ENCODE results near the gene WNT7B.

DNA sequence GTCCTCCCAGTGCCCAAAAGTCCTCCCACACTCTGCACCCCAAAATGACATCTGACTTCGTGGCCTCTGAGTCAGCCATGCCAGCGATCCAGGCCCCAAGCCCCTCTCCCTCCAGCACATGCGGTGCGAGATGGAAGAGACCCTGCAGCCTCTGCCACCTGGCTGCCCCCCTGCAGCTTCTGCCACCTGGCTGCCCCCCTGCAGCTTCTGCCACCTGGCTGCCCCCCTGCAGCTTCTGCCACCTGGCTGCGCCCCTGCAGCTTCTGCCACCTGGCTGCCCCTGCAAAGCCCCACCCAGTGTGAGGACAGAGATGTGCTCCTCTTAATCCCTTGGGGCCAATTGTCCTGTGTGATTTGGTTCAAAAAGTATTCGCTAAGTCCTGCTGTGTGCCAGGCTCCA, 68.0 kb downstream of the WNT7B start:
- TF ChIP-seq, protein P1, sequence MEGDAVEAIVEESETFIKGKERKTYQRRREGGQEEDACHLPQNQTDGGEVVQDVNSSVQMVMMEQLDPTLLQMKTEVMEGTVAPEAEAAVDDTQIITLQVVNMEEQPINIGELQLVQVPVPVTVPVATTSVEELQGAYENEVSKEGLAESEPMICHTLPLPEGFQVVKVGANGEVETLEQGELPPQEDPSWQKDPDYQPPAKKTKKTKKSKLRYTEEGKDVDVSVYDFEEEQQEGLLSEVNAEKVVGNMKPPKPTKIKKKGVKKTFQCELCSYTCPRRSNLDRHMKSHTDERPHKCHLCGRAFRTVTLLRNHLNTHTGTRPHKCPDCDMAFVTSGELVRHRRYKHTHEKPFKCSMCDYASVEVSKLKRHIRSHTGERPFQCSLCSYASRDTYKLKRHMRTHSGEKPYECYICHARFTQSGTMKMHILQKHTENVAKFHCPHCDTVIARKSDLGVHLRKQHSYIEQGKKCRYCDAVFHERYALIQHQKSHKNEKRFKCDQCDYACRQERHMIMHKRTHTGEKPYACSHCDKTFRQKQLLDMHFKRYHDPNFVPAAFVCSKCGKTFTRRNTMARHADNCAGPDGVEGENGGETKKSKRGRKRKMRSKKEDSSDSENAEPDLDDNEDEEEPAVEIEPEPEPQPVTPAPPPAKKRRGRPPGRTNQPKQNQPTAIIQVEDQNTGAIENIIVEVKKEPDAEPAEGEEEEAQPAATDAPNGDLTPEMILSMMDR (conservative IDR thresholded peaks at IDR 0.05; ENCODE audit: low read depth in 2 of 2) = no peak
- TF ChIP-seq POLR2AphosphoS5 (IDR thresholded peaks at IDR 0.05; ENCODE audit: low read depth) = no peak
- TF ChIP-seq EZH2phosphoT487 (IDR thresholded peaks at IDR 0.05; ENCODE audit: unreplicated experiment) = no peak
- TF ChIP-seq, protein P2, sequence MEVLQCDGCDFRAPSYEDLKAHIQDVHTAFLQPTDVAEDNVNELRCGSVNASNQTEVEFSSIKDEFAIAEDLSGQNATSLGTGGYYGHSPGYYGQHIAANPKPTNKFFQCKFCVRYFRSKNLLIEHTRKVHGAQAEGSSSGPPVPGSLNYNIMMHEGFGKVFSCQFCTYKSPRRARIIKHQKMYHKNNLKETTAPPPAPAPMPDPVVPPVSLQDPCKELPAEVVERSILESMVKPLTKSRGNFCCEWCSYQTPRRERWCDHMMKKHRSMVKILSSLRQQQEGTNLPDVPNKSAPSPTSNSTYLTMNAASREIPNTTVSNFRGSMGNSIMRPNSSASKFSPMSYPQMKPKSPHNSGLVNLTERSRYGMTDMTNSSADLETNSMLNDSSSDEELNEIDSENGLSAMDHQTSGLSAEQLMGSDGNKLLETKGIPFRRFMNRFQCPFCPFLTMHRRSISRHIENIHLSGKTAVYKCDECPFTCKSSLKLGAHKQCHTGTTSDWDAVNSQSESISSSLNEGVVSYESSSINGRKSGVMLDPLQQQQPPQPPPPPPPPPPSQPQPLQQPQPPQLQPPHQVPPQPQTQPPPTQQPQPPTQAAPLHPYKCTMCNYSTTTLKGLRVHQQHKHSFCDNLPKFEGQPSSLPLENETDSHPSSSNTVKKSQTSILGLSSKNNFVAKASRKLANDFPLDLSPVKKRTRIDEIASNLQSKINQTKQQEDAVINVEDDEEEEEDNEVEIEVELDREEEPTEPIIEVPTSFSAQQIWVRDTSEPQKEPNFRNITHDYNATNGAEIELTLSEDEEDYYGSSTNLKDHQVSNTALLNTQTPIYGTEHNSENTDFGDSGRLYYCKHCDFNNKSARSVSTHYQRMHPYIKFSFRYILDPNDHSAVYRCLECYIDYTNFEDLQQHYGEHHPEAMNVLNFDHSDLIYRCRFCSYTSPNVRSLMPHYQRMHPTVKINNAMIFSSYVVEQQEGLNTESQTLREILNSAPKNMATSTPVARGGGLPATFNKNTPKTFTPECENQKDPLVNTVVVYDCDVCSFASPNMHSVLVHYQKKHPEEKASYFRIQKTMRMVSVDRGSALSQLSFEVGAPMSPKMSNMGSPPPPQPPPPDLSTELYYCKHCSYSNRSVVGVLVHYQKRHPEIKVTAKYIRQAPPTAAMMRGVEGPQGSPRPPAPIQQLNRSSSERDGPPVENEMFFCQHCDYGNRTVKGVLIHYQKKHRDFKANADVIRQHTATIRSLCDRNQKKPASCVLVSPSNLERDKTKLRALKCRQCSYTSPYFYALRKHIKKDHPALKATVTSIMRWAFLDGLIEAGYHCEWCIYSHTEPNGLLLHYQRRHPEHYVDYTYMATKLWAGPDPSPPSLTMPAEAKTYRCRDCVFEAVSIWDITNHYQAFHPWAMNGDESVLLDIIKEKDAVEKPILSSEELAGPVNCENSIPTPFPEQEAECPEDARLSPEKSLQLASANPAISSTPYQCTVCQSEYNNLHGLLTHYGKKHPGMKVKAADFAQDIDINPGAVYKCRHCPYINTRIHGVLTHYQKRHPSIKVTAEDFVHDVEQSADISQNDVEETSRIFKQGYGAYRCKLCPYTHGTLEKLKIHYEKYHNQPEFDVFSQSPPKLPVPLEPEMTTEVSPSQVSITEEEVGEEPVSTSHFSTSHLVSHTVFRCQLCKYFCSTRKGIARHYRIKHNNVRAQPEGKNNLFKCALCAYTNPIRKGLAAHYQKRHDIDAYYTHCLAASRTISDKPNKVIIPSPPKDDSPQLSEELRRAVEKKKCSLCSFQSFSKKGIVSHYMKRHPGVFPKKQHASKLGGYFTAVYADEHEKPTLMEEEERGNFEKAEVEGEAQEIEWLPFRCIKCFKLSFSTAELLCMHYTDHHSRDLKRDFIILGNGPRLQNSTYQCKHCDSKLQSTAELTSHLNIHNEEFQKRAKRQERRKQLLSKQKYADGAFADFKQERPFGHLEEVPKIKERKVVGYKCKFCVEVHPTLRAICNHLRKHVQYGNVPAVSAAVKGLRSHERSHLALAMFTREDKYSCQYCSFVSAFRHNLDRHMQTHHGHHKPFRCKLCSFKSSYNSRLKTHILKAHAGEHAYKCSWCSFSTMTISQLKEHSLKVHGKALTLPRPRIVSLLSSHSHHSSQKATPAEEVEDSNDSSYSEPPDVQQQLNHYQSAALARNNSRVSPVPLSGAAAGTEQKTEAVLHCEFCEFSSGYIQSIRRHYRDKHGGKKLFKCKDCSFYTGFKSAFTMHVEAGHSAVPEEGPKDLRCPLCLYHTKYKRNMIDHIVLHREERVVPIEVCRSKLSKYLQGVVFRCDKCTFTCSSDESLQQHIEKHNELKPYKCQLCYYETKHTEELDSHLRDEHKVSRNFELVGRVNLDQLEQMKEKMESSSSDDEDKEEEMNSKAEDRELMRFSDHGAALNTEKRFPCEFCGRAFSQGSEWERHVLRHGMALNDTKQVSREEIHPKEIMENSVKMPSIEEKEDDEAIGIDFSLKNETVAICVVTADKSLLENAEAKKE (CRISPR knock-in tag; IDR thresholded peaks at IDR 0.05) = no peak
- TF ChIP-seq, protein P3, sequence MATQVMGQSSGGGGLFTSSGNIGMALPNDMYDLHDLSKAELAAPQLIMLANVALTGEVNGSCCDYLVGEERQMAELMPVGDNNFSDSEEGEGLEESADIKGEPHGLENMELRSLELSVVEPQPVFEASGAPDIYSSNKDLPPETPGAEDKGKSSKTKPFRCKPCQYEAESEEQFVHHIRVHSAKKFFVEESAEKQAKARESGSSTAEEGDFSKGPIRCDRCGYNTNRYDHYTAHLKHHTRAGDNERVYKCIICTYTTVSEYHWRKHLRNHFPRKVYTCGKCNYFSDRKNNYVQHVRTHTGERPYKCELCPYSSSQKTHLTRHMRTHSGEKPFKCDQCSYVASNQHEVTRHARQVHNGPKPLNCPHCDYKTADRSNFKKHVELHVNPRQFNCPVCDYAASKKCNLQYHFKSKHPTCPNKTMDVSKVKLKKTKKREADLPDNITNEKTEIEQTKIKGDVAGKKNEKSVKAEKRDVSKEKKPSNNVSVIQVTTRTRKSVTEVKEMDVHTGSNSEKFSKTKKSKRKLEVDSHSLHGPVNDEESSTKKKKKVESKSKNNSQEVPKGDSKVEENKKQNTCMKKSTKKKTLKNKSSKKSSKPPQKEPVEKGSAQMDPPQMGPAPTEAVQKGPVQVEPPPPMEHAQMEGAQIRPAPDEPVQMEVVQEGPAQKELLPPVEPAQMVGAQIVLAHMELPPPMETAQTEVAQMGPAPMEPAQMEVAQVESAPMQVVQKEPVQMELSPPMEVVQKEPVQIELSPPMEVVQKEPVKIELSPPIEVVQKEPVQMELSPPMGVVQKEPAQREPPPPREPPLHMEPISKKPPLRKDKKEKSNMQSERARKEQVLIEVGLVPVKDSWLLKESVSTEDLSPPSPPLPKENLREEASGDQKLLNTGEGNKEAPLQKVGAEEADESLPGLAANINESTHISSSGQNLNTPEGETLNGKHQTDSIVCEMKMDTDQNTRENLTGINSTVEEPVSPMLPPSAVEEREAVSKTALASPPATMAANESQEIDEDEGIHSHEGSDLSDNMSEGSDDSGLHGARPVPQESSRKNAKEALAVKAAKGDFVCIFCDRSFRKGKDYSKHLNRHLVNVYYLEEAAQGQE (IDR thresholded peaks at IDR 0.05; ENCODE audit: unreplicated experiment) = no peak
- TF ChIP-seq EZH2 (IDR thresholded peaks at IDR 0.05; ENCODE audit: low read depth, unreplicated experiment) = no peak
- TF ChIP-seq JUNB (IDR thresholded peaks at IDR 0.05; ENCODE audit: unreplicated experiment) = no peak
- TF ChIP-seq ZNF331 (CRISPR knock-in tag; IDR thresholded peaks at IDR 0.05; ENCODE audit: low read depth) = no peak
- TF ChIP-seq ZNF114 (CRISPR knock-in tag; IDR thresholded peaks at IDR 0.05) = no peak
- no peak for TF ChIP-seq NANOG (IDR thresholded peaks at IDR 0.05; ENCODE audit: borderline replicate concordance)
- TF ChIP-seq CREB1 (CRISPR knock-in tag; IDR thresholded peaks at IDR 0.05; ENCODE audit: low read depth) = no peak
- TF ChIP-seq STAT1 (IDR thresholded peaks at IDR 0.05; ENCODE audit: unreplicated experiment) = no peak
- TF ChIP-seq, protein P4, sequence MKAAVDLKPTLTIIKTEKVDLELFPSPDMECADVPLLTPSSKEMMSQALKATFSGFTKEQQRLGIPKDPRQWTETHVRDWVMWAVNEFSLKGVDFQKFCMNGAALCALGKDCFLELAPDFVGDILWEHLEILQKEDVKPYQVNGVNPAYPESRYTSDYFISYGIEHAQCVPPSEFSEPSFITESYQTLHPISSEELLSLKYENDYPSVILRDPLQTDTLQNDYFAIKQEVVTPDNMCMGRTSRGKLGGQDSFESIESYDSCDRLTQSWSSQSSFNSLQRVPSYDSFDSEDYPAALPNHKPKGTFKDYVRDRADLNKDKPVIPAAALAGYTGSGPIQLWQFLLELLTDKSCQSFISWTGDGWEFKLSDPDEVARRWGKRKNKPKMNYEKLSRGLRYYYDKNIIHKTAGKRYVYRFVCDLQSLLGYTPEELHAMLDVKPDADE (IDR thresholded peaks at IDR 0.05) = no peak

Data from GM23338 (cell line).